Measurements from ENCODE around the gene FTMT.
"Not testable (repeated sequence)": the region's sequence is repeated elsewhere in the genome, so short reads cannot be mapped to it uniquely, and the experiment has no call there.

Gene FTMT

DNA sequence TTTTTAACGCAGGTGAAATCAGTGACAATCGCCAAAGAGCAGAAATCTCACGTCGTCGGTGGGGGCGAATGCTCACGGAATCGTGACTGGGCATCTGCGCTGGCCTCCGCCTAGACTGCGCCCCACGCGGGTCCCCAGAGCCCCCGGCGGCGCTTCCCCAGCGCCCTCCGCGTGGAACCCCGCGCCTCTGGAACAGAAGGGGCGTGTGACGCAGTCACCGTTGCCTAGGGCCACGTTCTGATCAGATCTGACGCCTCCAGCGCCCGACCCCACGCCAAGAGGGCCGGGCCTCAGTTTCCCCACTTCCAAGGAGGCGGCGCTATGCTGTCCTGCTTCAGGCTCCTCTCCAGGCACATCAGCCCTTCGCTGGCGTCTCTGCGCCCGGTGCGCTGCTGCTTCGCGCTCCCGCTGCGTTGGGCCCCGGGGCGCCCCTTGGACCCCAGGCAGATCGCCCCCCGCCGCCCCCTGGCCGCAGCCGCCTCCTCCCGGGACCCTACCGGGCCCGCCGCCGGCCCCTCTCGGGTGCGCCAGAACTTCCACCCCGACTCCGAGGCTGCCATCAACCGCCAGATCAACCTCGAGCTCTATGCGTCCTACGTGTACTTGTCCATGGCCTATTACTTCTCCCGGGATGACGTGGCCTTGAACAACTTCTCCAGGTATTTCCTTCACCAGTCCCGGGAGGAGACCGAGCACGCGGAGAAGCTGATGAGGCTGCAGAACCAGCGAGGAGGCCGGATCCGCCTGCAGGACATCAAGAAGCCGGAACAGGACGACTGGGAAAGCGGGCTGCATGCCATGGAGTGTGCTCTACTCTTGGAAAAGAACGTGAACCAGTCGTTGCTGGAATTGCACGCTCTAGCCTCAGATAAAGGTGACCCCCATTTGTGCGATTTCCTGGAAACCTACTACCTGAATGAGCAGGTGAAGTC, at the start of gene FTMT:
TSS of gene FTMT (plus strand) at position 240 of the 932 bp plus-strand sequence. CDS start at position 322, 82 bp downstream.
- DNase-seq (ENCODE audit: low read depth in 1 of 2, low spot score in 1 of 2) = no peak

DNA sequence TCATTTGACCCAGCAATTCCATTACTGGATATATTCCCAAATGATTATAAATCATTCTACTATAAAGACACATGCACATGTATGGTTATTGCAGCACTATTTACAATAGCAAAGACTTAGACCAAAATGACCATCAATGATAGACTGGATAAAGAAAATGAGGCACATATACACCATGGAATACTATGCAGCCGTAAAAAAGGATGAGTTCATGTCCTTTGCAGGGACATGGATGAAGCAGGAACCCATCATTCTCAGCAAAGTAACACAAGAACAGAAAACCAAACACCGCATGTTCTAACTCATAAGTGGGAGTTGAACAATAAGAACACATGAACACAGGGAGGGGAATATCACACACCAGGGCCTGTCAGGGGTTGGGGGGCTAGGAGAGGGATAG, 46.4 kb upstream of the FTMT start:
- DNase-seq (ENCODE audit: low read depth in 1 of 2, low spot score in 1 of 2) = not testable (repeated sequence)

GRCh38 chr5:121805911-121806310, 45.8 kb upstream of the FTMT start:
- DNase-seq (ENCODE audit: low read depth in 1 of 2, low spot score in 1 of 2) = no peak

GRCh38 chr5:121816164-121816563, 35.5 kb upstream of the FTMT start:
- DNase-seq (ENCODE audit: low read depth in 1 of 2, low spot score in 1 of 2) = no peak

- no peak for DNase-seq (ENCODE audit: low read depth in 1 of 2, low spot score in 1 of 2)
Measured at GRCh38 chr5:121819682-121820261, 31.9 kb upstream of the FTMT start.

- no peak for DNase-seq (ENCODE audit: low read depth in 1 of 2, low spot score in 1 of 2)
Measured at GRCh38 chr5:121833617-121834016, 18.1 kb upstream of the FTMT start.

GRCh38 chr5:121834021-121834420, 17.7 kb upstream of the FTMT start:
- no peak for DNase-seq (ENCODE audit: low read depth in 1 of 2, low spot score in 1 of 2)

GRCh38 chr5:121841892-121842291, 9.8 kb upstream of the FTMT start:
- no peak for DNase-seq (ENCODE audit: low read depth in 1 of 2, low spot score in 1 of 2)

DNA sequence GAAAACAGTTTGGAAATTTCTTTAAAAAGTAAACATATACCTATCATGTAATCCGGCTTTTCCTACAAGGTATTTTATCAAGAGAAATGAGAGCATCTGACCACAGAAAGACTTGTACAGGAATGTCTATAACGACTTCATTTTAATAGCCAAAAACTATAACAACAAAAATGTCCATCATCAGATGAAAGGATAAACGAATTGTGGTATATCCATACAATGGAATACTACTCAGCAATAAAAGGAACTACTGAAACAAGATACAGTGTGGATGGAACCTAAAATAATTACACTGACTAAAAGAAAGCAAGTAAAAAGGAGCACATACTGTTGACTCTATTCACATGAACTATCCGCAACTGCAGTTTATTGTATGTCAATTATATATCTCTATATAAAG, 1.4 kb upstream of the FTMT start:
- no peak for DNase-seq (ENCODE audit: low read depth in 1 of 2, low spot score in 1 of 2)

- no peak for DNase-seq (ENCODE audit: low read depth in 1 of 2, low spot score in 1 of 2)
Measured at GRCh38 chr5:121853850-121854249, 2.2 kb downstream of the FTMT start.

- no peak for DNase-seq (ENCODE audit: low read depth in 1 of 2, low spot score in 1 of 2)
Measured at GRCh38 chr5:121862801-121863200, 11.1 kb downstream of the FTMT start.

- DNase-seq (ENCODE audit: low read depth in 1 of 2, low spot score in 1 of 2) = no peak
Measured at GRCh38 chr5:121863753-121864285, 12.1 kb downstream of the FTMT start.

- no peak for DNase-seq (ENCODE audit: low read depth in 1 of 2, low spot score in 1 of 2)
Measured at GRCh38 chr5:121867403-121867802, 15.7 kb downstream of the FTMT start.

- no peak for DNase-seq (ENCODE audit: low read depth in 1 of 2, low spot score in 1 of 2)
Measured at GRCh38 chr5:121870489-121870888, 18.8 kb downstream of the FTMT start.

GRCh38 chr5:121872856-121873255, 21.2 kb downstream of the FTMT start:
- no peak for DNase-seq (ENCODE audit: low read depth in 1 of 2, low spot score in 1 of 2)

GRCh38 chr5:121873409-121873808, 21.7 kb downstream of the FTMT start:
- no peak for DNase-seq (ENCODE audit: low read depth in 1 of 2, low spot score in 1 of 2)

DNA sequence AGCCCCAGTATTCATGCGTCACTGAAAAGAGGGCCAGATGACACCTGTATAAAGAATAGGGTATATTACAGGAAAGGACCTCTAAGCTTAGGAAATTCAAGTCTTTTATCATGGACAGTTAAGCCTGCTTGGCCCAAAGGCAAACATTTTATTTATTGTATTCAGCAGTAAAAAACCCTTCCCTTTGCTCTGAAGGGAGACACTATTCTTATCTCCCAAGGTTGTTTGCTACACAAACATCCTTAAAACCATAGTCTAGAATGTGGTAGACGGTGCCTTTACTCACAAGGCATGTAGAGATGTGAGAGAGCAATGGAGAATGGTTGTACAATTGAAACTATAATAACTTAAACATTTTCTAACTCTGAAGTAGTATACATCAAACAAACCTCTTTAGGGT, 33.9 kb downstream of the FTMT start:
- DNase-seq (ENCODE audit: low read depth in 1 of 2, low spot score in 1 of 2) = no peak

- DNase-seq (ENCODE audit: low read depth in 1 of 2, low spot score in 1 of 2) = no peak
Measured at GRCh38 chr5:121887727-121888126, 36.0 kb downstream of the FTMT start.

GRCh38 chr5:121890297-121890858, 38.7 kb downstream of the FTMT start:
- DNase-seq (ENCODE audit: low read depth in 1 of 2, low spot score in 1 of 2) = no peak

GRCh38 chr5:121897341-121897740, 45.7 kb downstream of the FTMT start:
- no peak for DNase-seq (ENCODE audit: low read depth in 1 of 2, low spot score in 1 of 2)

- DNase-seq (ENCODE audit: low read depth in 1 of 2, low spot score in 1 of 2) = no peak
Measured at GRCh38 chr5:121899346-121899745, 47.7 kb downstream of the FTMT start.

Data from stimulated activated CD4-positive, alpha-beta T cell treated with anti-CD3 and anti-CD28 coated beads, Interleukin-15, amount 100 ng/mL, for 1 hour (primary cell).